Transverse colon (tissue), 4 donors: ENCODE measurements around the gene NFAM1. TPM values are rescaled to one million over a fixed set of nuclear protein-coding genes. Genes with fewer than 3 reads are reported as not detected.

Source experiments
- DNase-seq: peaks from one replicate; pipeline ENCODE4 v3.0.0-alpha.2; 2019
- H3K27ac ChIP-seq, 4 donors: fragments of 200-600 bp; sonication (generic); 2 replicates each; pipeline ENCODE4 v1.5.1; 2016 to 2018; ENCODE audit warnings: inconsistent platforms in 4 of 4
- H3K27me3 ChIP-seq: fragments of 200-600 bp; sonication (generic); 2 replicates; pipeline ENCODE4 v1.5.1; 2017; ENCODE audit warnings: inconsistent platforms
- H3K36me3 ChIP-seq, 4 donors: fragments of 200-600 bp; sonication (generic); 2 replicates each; pipeline ENCODE4 v1.5.1; 2017 to 2019; ENCODE audit warnings: inconsistent platforms in 4 of 4
- H3K4me1 ChIP-seq, 4 donors: fragments of 200-600 bp; sonication (generic); 2 replicates each; pipeline ENCODE4 v1.5.1; 2017 to 2020; ENCODE audit warnings: inconsistent platforms in 4 of 4
- H3K4me3 ChIP-seq, 4 donors: fragments of 200-600 bp; sonication (generic); 1 replicate in 1 of 4; 2 replicates in 3 of 4; pipeline versions ENCODE4 v1.5.1 to v1.6.1; 2017 to 2019; ENCODE audit warnings: inconsistent platforms in 4 of 4
- H3K9me3 ChIP-seq, 2 donors: fragments of 200-600 bp; sonication (generic); 2 replicates each; pipeline ENCODE4 v1.5.1; 2017 to 2019; ENCODE audit warnings: inconsistent platforms in 2 of 2
- EP300 ChIP-seq: sonication (generic); formaldehyde crosslinking; IDR thresholded peaks from one replicate; pipeline ENCODE4 v1.6.1; 2017; ENCODE audit warnings: antibody characterized with exemption, low read depth
- POLR2A ChIP-seq: fragments of 450-650 bp; IDR thresholded peaks from one replicate; pipeline ENCODE4 v1.6.1; 2016; ENCODE audit warnings: antibody characterized with exemption, mild to moderate bottlenecking, moderate library complexity
- POLR2AphosphoS5 ChIP-seq, 3 donors: sonication (generic); formaldehyde crosslinking; IDR thresholded peaks; one replicate each; pipeline ENCODE4 v1.6.1; 2016; ENCODE audit warnings: antibody characterized with exemption in 3 of 3
- WGBS, 2 donors: methylation state at CpG; one replicate each; pipeline ENCODE4 v1.1.5; 2018; ENCODE audit warnings: low coverage in 1 of 2; 5-methylcytosine and 5-hydroxymethylcytosine counted together
- in situ Hi-C, 4 donors: fragments of 200-750 bp; cut with MboI; loops; one replicate each; pipeline versions ENCODE4 v1.15.0 to v1.15.1; 2017; ENCODE audit warnings: low sequenced_read_pairs in 3 of 4, low pct_ligation_motif_present in 1 of 4, low pct_unique_long_range_greater_than_20kb in 1 of 4
- intact Hi-C: fragments of 100-400 bp; cut with DNase I; formaldehyde crosslinking; loops from one replicate; pipeline ENCODE4 v1.15.1; 2023; ENCODE audit warnings: low total_unique reads
- total RNA-seq, 4 donors: library from RNA; depleted of rRNA; stranded (reverse); fragments of >200 nt; gene quantifications; one replicate each; pipeline ENCODE4 v1.1.0, GENCODE V29; 2016
- TF ChIP-seq, protein P1 (sequence below), 5 experiments: fragments of 200-600 bp in 3 of 5; fragments of 450-650 bp in 2 of 5; sonication (generic) in 3 of 5; IDR thresholded peaks; 1 replicate in 2 of 5; 2 replicates in 3 of 5; pipeline ENCODE4 v1.5.1; 2016 to 2017; ENCODE audit warnings: antibody characterized with exemption in 5 of 5, inconsistent platforms in 3 of 5, mild to moderate bottlenecking in 2 of 5, moderate library complexity in 1 of 5

The NFAM1 gene
- total RNA-seq, 4 donors from 2014 or later = 1.1 to 1.4 TPM; not detected in 2

DNA sequence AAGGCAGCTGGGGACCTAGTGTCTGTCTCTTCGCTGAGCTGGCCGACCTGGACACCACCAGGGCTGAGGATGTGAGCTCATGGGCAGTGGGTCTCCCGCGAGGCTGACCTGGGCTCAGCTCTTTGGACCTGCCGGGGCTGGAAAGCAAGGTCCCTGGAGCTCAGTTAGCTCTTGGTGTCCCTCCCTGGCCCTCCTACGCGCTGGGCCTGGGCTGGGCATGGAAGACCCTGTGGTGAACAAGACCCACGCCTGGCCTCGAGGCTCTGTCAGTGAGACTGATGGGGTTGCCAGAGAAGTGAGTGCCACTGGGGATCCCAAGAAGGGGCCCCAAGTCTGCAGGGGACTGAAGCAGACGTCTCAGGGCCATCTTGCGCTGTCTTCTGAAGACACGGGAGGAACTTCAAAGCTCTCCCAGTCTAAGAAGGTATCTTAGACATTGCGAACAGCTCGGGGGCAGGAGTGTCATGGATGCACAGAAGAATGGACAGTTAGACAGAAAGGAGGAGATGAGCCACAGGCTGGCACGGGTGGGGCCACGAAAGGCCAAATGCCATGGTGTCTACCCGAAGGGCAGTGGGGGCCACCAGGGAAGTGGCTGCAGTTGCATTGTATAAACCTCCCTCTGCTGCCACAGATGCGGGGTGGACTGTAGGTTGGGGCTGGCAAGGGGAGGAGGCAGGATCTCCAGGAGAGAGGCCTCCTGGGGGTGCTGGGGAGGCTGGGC lies 31.2 kb downstream of the NFAM1 start:
- H3K36me3 ChIP-seq = no peaks in the 10 kb centered on the region
- no peak for DNase-seq

DNA sequence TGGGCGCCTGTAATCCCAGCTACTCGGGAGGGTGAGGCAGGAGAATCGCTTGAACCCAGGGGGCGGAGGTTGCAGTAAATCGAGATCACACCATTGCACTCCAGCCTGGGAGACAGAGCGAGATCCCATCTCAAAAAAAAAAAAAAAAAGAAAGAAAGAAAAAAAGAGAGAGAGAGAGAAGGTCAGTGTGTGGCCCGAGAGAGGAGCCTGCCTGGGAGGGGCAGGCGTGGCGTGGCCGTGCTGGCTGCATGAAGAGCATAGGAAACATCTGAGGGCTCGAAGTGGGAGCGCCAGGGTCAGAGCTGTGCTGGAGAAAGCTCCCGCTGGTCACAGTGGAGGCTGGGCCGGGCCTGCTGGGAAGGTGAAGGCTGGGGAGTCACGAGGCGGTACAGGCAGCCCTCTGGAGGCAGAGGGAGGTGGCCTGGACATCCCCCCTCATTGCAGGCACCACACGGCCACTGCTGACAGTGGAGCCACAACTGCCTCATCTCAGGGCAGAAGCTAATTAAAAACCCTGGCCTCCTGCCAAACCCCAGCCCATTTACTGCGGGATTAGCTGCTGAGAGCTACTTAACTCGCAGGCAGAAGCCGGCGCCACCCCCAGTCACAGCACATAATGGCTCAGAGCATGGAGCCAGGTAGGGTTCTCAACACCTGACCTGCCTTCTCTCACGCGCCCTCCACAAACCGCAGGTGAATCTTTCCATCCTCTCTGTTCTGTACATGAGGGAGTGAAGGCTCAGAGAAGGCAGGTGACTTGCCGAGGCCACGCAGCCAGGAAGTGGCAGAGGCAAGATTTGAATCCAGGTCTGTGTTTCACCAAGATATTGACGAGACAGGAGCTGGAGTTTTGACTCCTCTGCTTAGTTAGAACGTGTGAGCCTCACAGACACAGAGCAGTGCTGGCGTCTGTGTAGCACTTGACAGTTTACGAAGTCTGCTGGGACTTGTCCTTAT lies 32.6 kb downstream of the NFAM1 start:
- WGBS, 2 donors = 59 to 73% methylated on average over 15 to 30 of the region's 30 CpGs
- H3K9me3 ChIP-seq = no peaks in the 10 kb centered on the region
- H3K4me3 ChIP-seq = no peak overlapping the region
- in situ Hi-C loops (no loop called here), intact Hi-C loops (no loop called here)
- no peaks in the 10 kb centered on the region for H3K36me3 ChIP-seq
- H3K27ac ChIP-seq = no peak overlapping the region
- TF ChIP-seq, protein P1, sequence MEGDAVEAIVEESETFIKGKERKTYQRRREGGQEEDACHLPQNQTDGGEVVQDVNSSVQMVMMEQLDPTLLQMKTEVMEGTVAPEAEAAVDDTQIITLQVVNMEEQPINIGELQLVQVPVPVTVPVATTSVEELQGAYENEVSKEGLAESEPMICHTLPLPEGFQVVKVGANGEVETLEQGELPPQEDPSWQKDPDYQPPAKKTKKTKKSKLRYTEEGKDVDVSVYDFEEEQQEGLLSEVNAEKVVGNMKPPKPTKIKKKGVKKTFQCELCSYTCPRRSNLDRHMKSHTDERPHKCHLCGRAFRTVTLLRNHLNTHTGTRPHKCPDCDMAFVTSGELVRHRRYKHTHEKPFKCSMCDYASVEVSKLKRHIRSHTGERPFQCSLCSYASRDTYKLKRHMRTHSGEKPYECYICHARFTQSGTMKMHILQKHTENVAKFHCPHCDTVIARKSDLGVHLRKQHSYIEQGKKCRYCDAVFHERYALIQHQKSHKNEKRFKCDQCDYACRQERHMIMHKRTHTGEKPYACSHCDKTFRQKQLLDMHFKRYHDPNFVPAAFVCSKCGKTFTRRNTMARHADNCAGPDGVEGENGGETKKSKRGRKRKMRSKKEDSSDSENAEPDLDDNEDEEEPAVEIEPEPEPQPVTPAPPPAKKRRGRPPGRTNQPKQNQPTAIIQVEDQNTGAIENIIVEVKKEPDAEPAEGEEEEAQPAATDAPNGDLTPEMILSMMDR (IDR thresholded peaks at IDR 0.05) = no peak
- no peak for TF ChIP-seq POLR2AphosphoS5 (IDR thresholded peaks at IDR 0.05)
- no peak for TF ChIP-seq EP300
- no peak for TF ChIP-seq POLR2A
- peak; percentile 40 for DNase-seq
- peaks cover 0 to 5% (median 1%) of the 10 kb centered on the region in 4 donors for H3K4me1 ChIP-seq
- H3K27me3 ChIP-seq = no peaks in the 10 kb centered on the region

More for the DNA sequence above, 31.2 kb downstream of the NFAM1 start:
- Histone ChIP-seq H3K4me3 (no peak overlapping the region), H3K27me3 (no peaks in the 10 kb centered on the region), H3K9me3 (no peaks in the 10 kb centered on the region), H3K27ac (no peak overlapping the region), H3K4me1 (peaks cover 0 to 5% (median 1%) of the 10 kb centered on the region in 4 donors)
- intact Hi-C loops (no loop called here), in situ Hi-C loops (no loop called here)
- TF ChIP-seq POLR2A = no peak
- TF ChIP-seq, protein P1 (IDR thresholded peaks at IDR 0.05) = no peak
- no peak for TF ChIP-seq EP300
- no peak for TF ChIP-seq POLR2AphosphoS5 (IDR thresholded peaks at IDR 0.05)
- WGBS, 2 donors = 88 to 91% methylated on average over 4 to 18 of the region's 18 CpGs

DNA sequence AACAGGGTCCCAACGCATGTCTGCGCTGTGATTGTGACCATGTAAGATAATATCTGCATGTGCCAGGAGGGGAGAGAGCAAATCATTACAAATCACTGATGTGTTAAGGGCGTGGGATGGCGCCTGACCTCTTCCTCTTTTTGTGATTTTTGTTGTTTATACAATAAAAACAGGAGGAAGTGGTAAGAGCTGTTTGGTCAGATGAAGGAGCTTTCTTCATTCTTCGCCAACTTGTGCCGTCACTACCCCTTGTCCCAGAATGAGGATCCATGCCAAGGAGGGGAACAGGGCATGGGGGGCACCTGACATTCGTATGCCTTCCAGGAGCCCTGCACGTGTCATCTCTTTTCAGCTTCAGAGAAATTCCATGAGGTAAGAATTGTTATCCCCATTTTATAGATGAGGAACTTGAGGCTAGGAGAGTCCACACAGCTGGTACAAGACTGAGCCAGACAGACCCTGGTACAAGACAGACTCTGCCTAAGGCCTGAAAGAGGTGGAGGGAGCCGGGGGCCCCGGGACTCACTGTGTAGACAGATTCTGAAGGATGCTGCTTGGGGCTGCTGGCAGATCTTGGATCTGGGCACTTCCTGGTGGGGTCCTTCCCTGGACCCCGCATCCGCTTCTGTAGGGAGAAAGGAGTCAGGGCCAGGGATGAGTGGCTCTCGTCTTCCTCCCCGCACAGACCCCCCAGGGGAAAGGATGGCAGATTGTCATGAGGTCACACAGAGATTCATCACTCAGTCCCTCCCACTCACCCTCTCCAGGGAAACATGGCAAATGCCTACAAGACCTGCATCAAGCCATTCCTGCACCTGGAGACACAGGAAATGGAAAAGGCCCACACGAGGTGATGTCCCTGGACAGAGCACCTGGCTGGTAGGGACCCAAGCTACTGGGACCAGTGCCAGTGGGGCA lies 34.6 kb downstream of the NFAM1 start:
- Histone ChIP-seq H3K27me3 (no peaks in the 10 kb centered on the region), H3K4me1 (peaks cover 0 to 5% (median 1%) of the 10 kb centered on the region in 4 donors), H3K36me3 (no peaks in the 10 kb centered on the region), H3K9me3 (no peaks in the 10 kb centered on the region), H3K27ac (peak overlapping the region; percentile 34 to 63 (median 59)), H3K4me3 (no peak overlapping the region)
- in situ Hi-C loops = no loop called here
- TF ChIP-seq, protein P1 (IDR thresholded peaks at IDR 0.05) = no peak
- TF ChIP-seq POLR2AphosphoS5 (IDR thresholded peaks at IDR 0.05) (no peak), EP300 (no peak), POLR2A (peak; percentile 15)
- DNase-seq = peak; percentile 35
- WGBS, 2 donors = 42 to 67% methylated on average over 5 to 15 of the region's 15 CpGs
- intact Hi-C loops = no loop called here
